Psoas muscle (tissue), 8 donors: Measurements from ENCODE around the gene JUND. TPM values are rescaled to one million over a fixed set of nuclear protein-coding genes. Genes with fewer than 3 reads are reported as not detected.

Experiments
- ATAC-seq, 4 donors: fragments of 200-7000 bp; cut with Tn5 transposase; one replicate each; pipeline ENCODE4 v1.9.1; 2020; ENCODE audit warnings: moderate library complexity in 3 of 4, mild to moderate bottlenecking in 2 of 4
- DNase-seq, 2 donors: peaks; one replicate each; pipeline ENCODE4 v3.0.0-alpha.2; 2020
- H3K27ac ChIP-seq: fragments of 200-600 bp; one replicate; pipeline ENCODE4 v1.8.0; 2022
- H3K27me3 ChIP-seq, 3 donors: fragments of 200-600 bp in 1 of 3; one replicate each; pipeline versions ENCODE4 v1.6.1 to v1.8.0; 2013 to 2022; ENCODE audit warnings: low read length in 2 of 3, mild to moderate bottlenecking in 2 of 3, moderate library complexity in 1 of 3; ENCODE audit not compliant: insufficient read depth in 3 of 3
- H3K36me3 ChIP-seq, 2 donors: fragments of 200-600 bp in 1 of 2; one replicate each; pipeline versions ENCODE4 v1.6.1 to v1.8.0; 2013 to 2022; ENCODE audit warnings: low read depth in 1 of 2, mild to moderate bottlenecking in 1 of 2, moderate library complexity in 1 of 2; ENCODE audit not compliant: insufficient read depth in 1 of 2
- H3K4me1 ChIP-seq: fragments of 200-600 bp; one replicate; pipeline ENCODE4 v1.8.0; 2022
- H3K4me3 ChIP-seq: fragments of 200-600 bp; one replicate; pipeline ENCODE4 v1.8.0; 2022; ENCODE audit warnings: mild to moderate bottlenecking
- H3K9me3 ChIP-seq: fragments of 200-600 bp; one replicate; pipeline ENCODE4 v1.8.0; 2022
- WGBS, 3 donors: extraction: QIAGEN DNeasy Blood & Tissue Kit; methylation state at CpG; one replicate each; pipeline versions ENCODE4 v1.1.6 to v1.1.7; 2013; 5-methylcytosine and 5-hydroxymethylcytosine counted together
- intact Hi-C, 2 donors: fragments of 100-400 bp; cut with DNase I; formaldehyde crosslinking; loops; one replicate each; pipeline versions ENCODE4 v1.11.0 to v1.14.2; 2022
- polyA plus RNA-seq, 3 donors: library from polyadenylated mRNA; stranded (reverse); fragments of 200-250 nt; gene quantifications; one replicate each; pipeline ENCODE4 v1.2.3, GENCODE V29; 2013
- total RNA-seq, 4 donors: library from RNA; stranded (reverse); fragmentation: NEBNext Ultra II Directional in 2 of 4; extraction: Animal tissue kit (Norgen Biotek cat#: 25700) in 2 of 4; gene quantifications; one replicate each; pipeline versions ENCODE4 v1.2.1 to v1.2.4, GENCODE V29; 2021 to 2023
- TF ChIP-seq, protein P1 (sequence below): fragments of 200-600 bp; IDR thresholded peaks from one replicate; pipeline ENCODE4 v1.8.0; 2022; ENCODE audit warnings: antibody characterized with exemption
- donor health status: healthy with polysubstance abuse.
- donor health status: DM: no; HTN: no; CAD: no; lungs with moderate emphysema.
- donor health status: Bipolar disorder and iron deficiency.
- donor health status: healthy.
- donor health status: DM: yes; HTN: yes; CAD: no.
- donor health status: DM: no; HTN: no; CAD: no.
- donor health status: DM: no; HTN: no; CAD: no.
- donor health status: DM: yes; HTN: yes; CAD: no.

JUND gene
- total and polyA plus RNA-seq, 7 donors: 22.7 to 77.1 (median 68.0) TPM

- Histone ChIP-seq H3K27me3 (no peaks in the 10 kb centered on the region), H3K4me1 (no peaks in the 10 kb centered on the region), H3K9me3 (no peaks in the 10 kb centered on the region), H3K4me3 (no peak overlapping the region), H3K36me3 (peaks cover 0 to 11% of the 10 kb centered on the region in 2 donors), H3K27ac (no peak overlapping the region)
- intact Hi-C loops: no loop called here
- no peak for DNase-seq
- TF ChIP-seq, protein P1, sequence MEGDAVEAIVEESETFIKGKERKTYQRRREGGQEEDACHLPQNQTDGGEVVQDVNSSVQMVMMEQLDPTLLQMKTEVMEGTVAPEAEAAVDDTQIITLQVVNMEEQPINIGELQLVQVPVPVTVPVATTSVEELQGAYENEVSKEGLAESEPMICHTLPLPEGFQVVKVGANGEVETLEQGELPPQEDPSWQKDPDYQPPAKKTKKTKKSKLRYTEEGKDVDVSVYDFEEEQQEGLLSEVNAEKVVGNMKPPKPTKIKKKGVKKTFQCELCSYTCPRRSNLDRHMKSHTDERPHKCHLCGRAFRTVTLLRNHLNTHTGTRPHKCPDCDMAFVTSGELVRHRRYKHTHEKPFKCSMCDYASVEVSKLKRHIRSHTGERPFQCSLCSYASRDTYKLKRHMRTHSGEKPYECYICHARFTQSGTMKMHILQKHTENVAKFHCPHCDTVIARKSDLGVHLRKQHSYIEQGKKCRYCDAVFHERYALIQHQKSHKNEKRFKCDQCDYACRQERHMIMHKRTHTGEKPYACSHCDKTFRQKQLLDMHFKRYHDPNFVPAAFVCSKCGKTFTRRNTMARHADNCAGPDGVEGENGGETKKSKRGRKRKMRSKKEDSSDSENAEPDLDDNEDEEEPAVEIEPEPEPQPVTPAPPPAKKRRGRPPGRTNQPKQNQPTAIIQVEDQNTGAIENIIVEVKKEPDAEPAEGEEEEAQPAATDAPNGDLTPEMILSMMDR: no peak
- no peak for ATAC-seq
Measured at GRCh38 chr19:18262144-18262543, 19.3 kb downstream of the JUND start.

- Histone ChIP-seq H3K4me3 (no peak overlapping the region), H3K9me3 (no peaks in the 10 kb centered on the region), H3K27me3 (no peaks in the 10 kb centered on the region), H3K4me1 (no peaks in the 10 kb centered on the region), H3K27ac (no peak overlapping the region), H3K36me3 (peaks cover 0 to 4% of the 10 kb centered on the region in 2 donors)
- TF ChIP-seq, protein P1: no peak
- DNase-seq: no peak
- intact Hi-C loops: no loop called here
- ATAC-seq: no peak
- WGBS, 3 donors: 90 to 97% (median 92%) methylated on average over 2 of the region's 2 CpGs
Measured at GRCh38 chr19:18261474-18261873, 19.9 kb downstream of the JUND start.

- no peak overlapping the region for H3K27ac ChIP-seq
- no peaks in the 10 kb centered on the region for H3K9me3 ChIP-seq
- peaks cover 0 to 1% of the 10 kb centered on the region in 2 donors for H3K36me3 ChIP-seq
- intact Hi-C loops: loop anchor here in 1 of 2 donors (10.0 kb wide), 1 partner anchor 155 kb away; the partner anchor contains the start of gene SSBP4
- H3K27me3 ChIP-seq: no peaks in the 10 kb centered on the region
- no peak overlapping the region for H3K4me3 ChIP-seq
- no peaks in the 10 kb centered on the region for H3K4me1 ChIP-seq
- no peak for ATAC-seq
- WGBS, 3 donors: 89 to 95% (median 89%) methylated on average over 4 of the region's 4 CpGs
- TF ChIP-seq, protein P1: no peak
- no peak for DNase-seq
Measured at GRCh38 chr19:18259893-18260292, 21.5 kb downstream of the JUND start.

GRCh38 chr19:18257503-18258470 lies 23.6 kb downstream of the JUND start:
- Histone ChIP-seq H3K4me1 (no peaks in the 10 kb centered on the region), H3K27ac (no peak overlapping the region), H3K27me3 (no peaks in the 10 kb centered on the region), H3K4me3 (no peak overlapping the region), H3K9me3 (no peaks in the 10 kb centered on the region), H3K36me3 (no peaks in the 10 kb centered on the region)
- ATAC-seq (peak in 1 of 4 donors; percentile 37), DNase-seq (no peak)
- 76 to 85% (median 76%) methylated on average over 55 of the region's 55 CpGs for WGBS, 3 donors
- intact Hi-C loops: loop anchor here in 1 of 2 donors (10.0 kb wide), 1 partner anchor 157 kb away; the partner anchor contains the start of gene SSBP4
- TF ChIP-seq, protein P1: no peak
